ENCODE measurements around the gene CCDC88A. TPM values are rescaled to one million over a fixed set of nuclear protein-coding genes. Genes with fewer than 3 reads are reported as not detected.
A peak's percentile ranks its signal among the peaks of the same experiment; 100 is the strongest.
"Not testable (repeated sequence)": the region's sequence is repeated elsewhere in the genome, so short reads cannot be mapped to it uniquely, and the experiment has no call there.

Gene CCDC88A
- total RNA-seq, 1 donor from 2014 or later, result 51.8 TPM

GRCh38 chr2:55385516-55385915 is 34.1 kb downstream of the CCDC88A start:
- not testable (repeated sequence) for DNase-seq (ENCODE audit: low read depth)

DNA sequence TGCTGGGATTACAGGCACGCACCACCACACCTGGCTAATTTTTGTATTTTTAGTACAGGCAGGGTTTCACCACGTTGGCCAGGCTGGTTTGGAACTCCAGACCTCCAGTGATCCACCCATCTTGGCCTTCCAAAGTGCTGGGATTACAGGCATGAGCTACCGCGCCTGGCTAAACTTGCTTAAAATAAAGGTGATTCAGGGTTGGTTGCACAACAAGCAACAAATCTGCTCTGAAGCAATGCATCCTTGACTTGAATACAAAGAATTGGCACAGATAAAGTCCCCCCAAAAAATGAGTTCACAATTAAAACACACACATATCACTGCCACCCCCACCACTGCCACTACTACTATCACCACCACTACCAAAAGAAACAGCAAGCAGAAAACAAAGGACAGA is 34.9 kb downstream of the CCDC88A start:
- peak; percentile 34 for DNase-seq (ENCODE audit: low read depth)

DNA sequence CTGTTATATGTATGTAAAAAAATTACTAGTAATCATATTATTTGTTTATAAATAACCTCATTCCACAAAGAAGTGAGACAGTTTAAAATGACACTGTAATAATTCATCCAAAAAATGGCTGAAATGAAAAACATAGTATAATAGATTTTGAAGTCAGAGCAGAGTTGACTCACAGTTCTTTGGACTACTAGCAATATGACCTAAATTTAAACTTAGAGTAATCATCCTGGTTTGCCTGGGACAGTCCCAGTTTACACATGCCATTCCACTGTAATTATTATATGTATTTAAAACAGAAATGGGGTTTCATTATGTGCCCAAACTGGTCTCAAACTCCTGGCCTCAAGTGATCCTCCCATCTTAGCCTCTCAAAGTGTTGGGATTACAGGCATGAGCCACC is 48.3 kb downstream of the CCDC88A start:
- DNase-seq (ENCODE audit: low read depth), result no peak

DNA sequence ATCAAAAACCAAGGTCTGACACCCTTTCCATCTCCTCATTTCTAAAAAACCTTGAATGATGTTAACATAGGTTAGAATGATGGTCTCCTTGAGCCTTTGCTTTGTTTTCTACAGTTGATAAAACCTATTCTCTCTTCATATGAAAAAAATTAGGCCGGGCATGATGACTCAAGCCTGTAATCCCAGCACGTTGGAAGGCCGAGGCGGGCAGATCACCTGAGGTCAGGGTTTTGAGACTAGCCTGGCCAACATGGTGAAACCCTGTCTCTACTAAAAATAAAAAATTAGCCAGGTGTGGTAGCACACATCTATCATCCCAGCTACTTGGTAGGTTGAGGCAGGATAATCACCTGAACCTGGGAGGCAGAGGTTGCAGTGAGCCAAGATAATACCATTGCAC is 49.4 kb downstream of the CCDC88A start:
- no peak for DNase-seq (ENCODE audit: low read depth)

DNA sequence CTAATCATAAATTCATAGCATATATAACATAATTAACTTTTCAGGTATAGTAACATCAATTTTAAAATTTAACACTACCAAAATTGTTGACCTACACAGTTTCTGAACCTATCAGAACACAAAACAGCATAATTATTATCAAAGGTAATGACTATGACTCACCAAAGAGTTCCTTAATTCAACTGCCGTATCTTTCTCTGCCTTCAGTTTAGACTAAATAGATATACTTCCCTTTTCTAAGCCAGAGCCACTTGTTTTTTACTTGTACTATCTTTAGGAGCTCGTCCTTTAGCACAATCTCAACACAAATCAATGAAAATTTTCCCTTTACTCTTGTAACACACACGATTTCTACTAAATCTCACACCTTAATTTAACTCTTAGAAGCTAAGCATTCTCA is 54.4 kb downstream of the CCDC88A start:
- peak; percentile 4 for DNase-seq (ENCODE audit: low read depth)

DNA sequence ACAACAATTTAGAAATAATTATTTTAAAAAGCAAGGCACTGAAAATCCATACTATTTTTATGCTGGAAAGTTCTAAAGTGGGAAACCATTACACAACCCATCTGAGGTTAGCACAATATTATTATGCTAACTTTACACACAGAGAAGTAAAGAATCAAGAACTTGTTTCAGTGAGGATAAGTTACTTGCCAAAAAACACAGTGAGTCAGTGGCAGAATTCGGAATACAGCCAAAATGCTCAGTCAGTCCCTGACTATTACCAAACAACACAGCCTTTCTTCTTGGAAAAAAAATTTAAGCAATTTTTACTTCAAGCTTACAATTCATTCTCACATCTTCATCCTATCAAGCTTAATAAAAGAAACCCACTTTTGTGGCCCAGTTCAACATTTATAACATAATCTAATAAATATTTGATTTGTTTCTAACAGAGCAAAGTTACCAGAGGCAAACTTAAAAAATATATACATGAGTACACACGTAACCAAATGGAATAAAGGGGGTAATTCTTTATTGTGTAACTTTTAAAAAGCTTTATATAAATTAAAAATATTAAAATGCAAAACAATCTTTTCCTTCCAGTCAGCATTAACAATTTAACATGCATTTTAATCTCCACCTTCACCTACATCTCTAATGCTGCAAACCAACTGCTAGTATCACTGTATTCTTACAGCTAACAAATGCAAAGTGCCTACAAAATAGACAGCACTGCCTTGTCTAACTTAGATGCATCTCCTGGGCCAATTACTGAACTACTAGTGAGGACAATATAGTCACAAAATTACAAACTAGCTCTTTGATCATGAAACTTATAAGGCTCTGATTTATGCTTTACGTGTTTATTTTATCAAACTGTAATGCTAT is 55.2 kb downstream of the CCDC88A start:
- DNase-seq (ENCODE audit: low read depth), result peak; percentile 85

- no peak for DNase-seq (ENCODE audit: low read depth)
These were observed 56.0 kb downstream of the CCDC88A start for GRCh38 chr2:55363636-55364035.

DNA sequence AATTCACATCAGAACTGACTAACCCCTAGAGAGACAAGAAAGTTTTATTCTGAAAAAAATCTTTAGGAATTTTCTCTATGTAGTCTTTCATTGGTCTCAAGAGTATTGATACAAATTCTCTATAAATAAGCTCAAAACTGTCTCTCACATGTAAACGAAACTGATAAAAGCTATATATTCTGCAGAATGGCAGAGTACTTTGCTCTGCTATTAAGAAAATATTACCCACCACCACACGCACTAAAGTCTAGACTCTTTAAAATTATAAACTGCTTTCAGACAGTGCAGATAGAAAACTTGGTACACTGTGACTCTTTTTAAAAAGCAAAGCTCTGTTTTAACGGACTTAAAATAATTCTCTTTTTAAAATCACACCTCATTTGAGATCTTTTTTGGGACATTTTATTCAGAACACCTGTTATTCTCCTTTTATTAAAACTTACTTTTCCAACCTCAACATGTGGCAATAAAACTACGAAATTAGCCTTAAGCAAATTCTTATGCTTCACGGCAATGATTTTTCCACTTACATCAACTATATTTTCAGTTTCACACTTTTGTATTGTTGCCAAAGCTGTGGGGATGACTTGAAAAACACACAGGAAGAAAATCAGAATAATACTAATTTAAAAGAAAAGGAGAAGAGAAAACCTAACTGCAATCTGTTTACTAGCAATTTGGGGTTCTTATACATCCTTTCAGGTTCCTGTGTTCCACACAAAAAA is 58.0 kb downstream of the CCDC88A start:
- no peak for DNase-seq (ENCODE audit: low read depth)

DNA sequence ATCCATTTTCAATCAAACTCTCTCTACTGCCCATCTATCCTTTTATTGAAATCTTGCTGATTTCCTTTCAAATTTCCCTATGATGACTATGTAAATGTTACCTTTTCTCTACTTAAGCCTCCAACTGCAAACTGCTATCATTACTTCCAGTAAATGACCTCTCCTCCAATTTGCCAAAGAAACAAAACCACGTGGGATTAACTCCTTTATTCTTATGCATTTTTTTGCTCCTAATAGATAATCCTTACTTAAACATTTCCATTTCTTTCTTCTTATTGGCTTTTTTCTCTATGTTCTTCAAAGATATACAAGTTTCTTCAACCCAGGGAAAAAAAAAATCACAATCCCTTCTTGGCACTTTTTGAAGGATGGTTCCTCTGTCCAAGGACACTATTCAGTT is 61.2 kb downstream of the CCDC88A start:
- no peak for DNase-seq (ENCODE audit: low read depth)

- peak; percentile 5 for DNase-seq (ENCODE audit: low read depth)
These were observed 61.7 kb downstream of the CCDC88A start for GRCh38 chr2:55357927-55358326.

GRCh38 chr2:55357164-55357563 is 62.5 kb downstream of the CCDC88A start:
- no peak for DNase-seq (ENCODE audit: low read depth)

DNA sequence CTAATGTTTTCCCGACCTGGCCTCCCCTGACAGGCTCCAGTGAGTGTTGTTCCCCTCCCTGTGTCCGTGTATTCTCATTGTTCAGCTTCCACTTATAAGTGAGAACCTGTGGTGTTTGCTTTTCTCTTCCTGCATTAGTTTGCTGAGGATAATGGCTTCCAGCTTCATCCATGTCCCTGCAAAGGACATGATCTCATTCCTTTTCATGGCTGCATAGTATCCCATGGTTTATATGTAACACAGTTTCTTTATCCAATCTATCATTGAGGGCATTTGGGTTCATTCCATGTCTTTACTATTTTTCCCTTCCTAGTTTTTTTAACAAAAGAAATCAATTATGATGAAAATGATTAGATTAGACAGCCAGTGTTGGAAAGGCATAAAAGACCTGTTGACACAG is 63.5 kb downstream of the CCDC88A start:
- DNase-seq (ENCODE audit: low read depth), result not testable (repeated sequence)

- no peak for DNase-seq (ENCODE audit: low read depth)
These were observed 64.2 kb downstream of the CCDC88A start for GRCh38 chr2:55355451-55355850.

DNA sequence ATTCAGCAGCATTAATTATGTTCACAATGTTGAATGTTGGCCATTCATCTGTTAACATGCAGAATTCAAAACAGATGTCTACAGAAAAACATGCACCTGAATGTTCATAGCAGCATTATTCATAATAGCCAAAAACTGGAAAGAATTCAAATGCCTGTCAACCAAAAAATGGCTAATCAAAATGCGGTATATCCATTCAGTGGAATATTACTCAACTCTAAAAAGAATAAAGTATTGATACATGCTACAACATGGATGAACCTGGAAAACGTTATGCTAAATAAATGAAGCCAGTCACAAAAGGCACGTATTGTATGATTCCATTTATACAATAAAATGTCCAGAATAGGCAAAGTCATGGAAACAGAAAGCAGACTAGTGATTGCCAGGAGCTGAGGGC is 68.0 kb downstream of the CCDC88A start:
- DNase-seq (ENCODE audit: low read depth), result no peak

DNA sequence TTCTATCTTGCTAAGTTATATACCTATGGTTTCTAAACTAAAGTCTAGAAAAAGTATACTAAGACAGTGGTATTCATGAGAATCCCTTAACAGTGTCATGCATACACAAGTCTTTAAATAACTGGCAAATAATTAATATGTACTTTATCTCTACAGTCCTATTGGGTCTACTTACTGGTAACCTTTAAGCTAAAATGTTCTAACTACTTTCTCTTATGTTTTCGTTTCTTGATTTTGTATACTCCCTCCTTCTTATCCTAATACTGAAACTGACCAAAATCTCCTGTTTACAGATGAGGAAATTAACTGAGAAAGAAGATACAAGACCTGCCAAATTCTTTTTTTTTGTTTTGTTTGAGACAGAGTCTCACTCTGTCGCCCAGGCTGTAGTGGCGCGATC is 74.6 kb downstream of the CCDC88A start:
- no peak for DNase-seq (ENCODE audit: low read depth)

DNA sequence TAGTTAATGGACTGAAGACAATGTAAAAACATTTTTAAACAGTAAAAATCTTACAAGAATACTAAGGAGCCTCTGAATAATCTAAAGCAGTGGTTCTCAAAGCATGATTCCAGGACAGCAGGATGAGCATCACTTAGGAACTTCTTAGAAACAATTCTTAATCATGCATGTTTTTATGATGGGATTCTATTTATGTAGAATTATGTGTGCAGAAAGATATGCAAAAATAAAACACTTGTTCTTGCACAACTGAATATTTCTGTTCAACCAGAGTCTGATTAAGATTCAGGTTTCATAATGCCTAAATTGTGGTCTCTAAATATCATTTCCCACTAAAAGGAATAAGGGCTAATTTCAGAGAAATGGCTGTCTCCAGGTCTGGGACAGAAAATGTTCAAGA is 81.4 kb downstream of the CCDC88A start:
- DNase-seq (ENCODE audit: low read depth), result no peak

DNA sequence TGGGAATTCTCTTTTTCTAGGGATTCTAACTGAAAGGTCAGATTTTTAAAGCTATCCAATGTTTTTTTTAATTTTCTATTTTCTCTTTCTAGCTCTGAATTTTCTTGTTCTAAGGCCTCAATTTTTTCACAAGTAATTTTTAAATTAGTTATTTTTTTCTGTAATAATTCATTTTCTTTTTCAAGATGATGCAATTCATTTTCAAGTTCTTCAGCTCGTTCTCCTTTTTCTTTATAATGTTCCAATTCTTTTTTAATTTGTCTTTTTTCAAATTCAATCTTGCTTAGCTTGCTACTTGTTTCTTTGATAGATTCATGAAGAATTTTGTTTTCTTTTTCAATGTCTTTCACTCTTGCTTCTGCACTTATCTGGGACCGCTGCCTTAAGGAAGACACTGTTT is 84.9 kb downstream of the CCDC88A start:
- DNase-seq (ENCODE audit: low read depth), result no peak

DNA sequence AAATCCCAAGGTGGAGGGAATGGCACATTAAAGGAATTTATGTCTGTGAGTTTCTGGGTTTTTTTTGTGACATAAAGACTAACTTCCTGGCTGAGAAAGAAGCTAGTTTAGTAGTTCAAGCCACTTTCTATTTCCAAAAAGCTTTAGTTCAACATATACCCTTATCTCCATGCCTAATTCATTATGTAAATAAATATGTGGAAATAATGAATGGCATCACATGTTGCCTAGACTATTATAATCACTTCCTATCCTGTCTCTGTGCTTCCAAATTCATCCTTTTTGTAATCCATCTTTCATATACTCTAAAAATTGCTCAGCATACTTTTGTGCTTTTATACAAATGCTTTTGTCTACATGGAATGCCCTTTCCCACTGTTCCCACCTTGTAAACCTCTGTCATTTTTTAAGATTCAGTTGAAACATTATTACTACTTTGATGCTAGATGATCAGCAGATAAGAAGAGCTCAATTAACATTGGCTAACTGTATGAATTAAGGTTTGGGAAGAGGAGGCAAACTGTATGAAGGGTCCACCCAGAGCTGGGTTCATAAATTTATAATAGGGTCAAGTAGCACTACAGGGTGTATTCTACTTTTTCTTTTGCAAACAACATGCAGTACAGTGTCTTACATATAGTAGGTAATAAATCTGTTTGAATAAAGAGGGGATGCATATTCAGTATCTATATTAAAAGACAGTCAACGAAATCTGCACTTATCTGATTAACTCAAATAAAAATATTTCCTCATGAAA is 88.9 kb downstream of the CCDC88A start:
- no peak for DNase-seq (ENCODE audit: low read depth)

GRCh38 chr2:55327470-55328230 is 92.0 kb downstream of the CCDC88A start:
- DNase-seq (ENCODE audit: low read depth), result no peak

- peak; percentile 18 for DNase-seq (ENCODE audit: low read depth)
These were observed 104.7 kb downstream of the CCDC88A start for GRCh38 chr2:55314985-55315384.

DNA sequence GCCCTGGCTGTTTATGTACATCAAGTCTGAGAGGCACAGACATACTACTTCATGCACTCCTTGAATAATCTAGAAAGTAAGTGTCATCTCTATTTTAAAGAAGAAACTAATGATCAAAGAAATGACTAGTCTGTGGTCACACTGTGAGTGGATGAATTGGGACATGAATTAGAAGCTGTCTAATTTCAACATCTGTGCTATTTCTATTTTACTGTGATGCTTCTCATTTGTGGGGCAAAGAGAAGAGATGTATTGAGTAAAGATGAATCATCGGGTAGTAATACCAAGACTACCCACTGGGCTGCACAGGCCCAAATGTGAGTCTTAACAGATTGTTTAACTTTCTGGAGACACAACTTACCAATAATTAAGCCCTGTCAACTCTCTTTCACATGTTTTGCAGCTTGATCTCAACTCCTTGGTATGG is 108.2 kb downstream of the CCDC88A start:
- peak; percentile 64 for DNase-seq (ENCODE audit: low read depth)

DNA sequence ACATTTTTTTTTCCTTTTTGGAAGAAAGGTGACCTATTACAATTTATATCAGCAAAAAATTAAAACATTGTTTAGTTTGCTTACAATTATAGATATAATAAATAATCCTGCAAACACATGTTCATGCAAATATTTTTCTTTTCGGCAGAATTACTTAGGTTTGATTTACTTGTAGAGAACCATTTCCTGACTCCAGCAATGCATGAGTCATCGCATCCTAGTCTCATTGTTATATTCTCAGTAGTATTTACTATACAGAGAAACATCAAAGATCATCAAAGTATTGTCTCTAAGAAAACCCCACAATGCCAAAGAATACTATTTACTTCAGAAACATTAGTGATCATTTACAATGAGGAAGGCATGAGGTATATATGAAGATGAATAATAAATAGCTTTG is 110.2 kb downstream of the CCDC88A start:
- peak; percentile 74 for DNase-seq (ENCODE audit: low read depth)

Data from renal cortical epithelial cell (primary cell).